ENCODE data around the gene CCDC15.

The CCDC15 gene

GRCh38 chr11:125069008-125069407, 115.0 kb downstream of the CCDC15 start:
- TF ChIP-seq, protein P1, sequence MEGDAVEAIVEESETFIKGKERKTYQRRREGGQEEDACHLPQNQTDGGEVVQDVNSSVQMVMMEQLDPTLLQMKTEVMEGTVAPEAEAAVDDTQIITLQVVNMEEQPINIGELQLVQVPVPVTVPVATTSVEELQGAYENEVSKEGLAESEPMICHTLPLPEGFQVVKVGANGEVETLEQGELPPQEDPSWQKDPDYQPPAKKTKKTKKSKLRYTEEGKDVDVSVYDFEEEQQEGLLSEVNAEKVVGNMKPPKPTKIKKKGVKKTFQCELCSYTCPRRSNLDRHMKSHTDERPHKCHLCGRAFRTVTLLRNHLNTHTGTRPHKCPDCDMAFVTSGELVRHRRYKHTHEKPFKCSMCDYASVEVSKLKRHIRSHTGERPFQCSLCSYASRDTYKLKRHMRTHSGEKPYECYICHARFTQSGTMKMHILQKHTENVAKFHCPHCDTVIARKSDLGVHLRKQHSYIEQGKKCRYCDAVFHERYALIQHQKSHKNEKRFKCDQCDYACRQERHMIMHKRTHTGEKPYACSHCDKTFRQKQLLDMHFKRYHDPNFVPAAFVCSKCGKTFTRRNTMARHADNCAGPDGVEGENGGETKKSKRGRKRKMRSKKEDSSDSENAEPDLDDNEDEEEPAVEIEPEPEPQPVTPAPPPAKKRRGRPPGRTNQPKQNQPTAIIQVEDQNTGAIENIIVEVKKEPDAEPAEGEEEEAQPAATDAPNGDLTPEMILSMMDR (IDR thresholded peaks at IDR 0.05; ENCODE audit: low read depth, low read length), result no peak
- no peak for DNase-seq (ENCODE audit: low read depth in 2 of 2)
- H3K4me3 ChIP-seq (replicated peaks in 1 of 2; ENCODE audit: low read depth in 2 of 2, low read length in 2 of 2), result no peak overlapping the region

DNA sequence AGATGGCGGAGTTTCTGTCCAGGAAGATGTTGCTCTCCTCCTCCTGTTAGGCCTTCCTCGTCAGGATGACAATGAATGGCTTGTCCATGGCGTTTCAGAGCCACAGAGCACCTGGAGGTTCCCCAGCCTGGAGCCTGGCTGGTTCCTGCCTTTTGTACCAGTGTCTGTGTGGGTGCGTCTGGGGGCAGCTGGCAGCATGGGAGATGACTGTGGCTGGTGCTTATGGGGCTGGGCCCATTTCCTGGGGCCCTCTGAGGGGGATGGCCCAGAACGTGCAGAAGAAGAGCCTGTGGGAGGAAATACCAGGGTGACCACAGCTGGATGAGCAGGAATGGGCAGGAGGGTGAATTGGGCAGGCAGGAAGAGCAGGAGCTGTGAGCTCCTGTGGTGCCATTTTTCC, 115.8 kb downstream of the CCDC15 start:
- DNase-seq (ENCODE audit: low read depth in 2 of 2), result peak in 1 of 2 donors; percentile 28
- no peak overlapping the region for H3K4me3 ChIP-seq (replicated peaks in 1 of 2; ENCODE audit: low read depth in 2 of 2, low read length in 2 of 2)
- TF ChIP-seq, protein P1 (IDR thresholded peaks at IDR 0.05; ENCODE audit: low read depth, low read length), result no peak

DNA sequence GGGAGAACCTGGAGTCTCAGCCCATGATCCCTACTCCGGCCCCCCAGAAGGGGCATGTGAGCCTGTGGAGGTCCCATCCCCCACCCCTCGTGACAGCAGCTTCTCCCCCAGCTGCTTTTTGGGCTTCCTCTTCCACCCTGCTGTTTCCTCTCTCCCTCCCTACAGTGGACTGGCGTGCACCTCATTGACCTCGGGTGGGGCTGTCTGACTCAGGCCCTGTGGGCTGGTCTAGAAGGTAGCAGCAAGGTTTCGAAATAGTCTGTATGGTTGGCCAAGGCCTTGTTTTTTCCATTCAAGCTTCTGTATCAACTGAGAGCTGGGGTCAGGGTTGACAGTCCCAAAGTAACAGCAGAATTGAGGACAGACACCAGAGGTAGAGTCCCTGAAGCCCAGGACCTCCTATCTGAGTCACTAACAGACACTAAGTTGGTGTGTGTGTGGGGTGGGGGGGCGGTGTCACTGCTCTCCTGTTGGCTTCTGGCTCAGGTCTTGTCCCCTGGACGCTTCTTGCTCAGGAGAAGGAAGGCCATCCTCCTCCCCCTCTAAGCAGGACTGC, 116.8 kb downstream of the CCDC15 start:
- DNase-seq (ENCODE audit: low read depth in 2 of 2), result peak; percentile 76 to 85
- TF ChIP-seq, protein P1 (IDR thresholded peaks at IDR 0.05; ENCODE audit: low read depth, low read length), result no peak
- H3K4me3 ChIP-seq (replicated peaks in 1 of 2; ENCODE audit: low read depth in 2 of 2, low read length in 2 of 2), result no peak overlapping the region

DNA sequence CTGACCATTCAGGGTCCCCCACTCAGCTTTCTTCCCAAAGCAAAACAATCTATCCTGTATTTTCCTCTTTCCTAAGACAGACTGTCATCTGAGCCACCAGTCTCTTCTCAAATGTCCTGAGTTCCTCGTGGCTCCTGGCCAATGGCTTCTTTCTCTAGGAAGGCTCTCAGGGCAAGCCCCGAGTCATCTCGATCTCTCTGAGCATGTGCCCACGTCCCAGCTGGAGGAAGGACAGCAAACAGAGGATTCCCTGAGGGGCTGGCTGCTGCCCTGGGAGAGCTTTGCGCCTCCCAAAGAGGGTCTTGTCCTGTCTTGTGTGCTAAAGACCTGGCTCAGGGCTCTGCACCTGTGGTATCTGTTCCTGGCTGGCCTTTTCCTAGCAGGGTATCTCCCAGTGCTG, 117.4 kb downstream of the CCDC15 start:
- TF ChIP-seq, protein P1 (IDR thresholded peaks at IDR 0.05; ENCODE audit: low read depth, low read length), result no peak
- no peak for DNase-seq (ENCODE audit: low read depth in 2 of 2)
- H3K4me3 ChIP-seq (replicated peaks in 1 of 2; ENCODE audit: low read depth in 2 of 2, low read length in 2 of 2), result no peak overlapping the region

DNA sequence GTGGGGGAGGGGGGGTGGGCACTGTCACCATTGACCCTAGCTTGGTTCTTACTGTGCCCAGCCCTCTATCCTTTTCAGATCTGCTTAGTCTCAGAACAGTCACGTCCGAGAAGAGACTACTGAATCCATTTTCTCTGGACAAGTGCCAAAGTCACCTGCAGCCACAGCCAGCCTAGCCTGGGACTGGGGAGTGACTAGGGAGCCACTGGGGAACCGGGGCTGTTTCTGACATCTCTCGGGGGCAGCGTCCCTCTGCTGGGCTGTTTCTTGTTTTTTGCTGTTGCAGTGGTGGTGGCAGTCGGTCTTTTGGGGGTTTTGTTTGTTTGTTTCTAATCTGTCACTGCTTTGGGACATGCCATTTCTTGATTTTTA, 117.8 kb downstream of the CCDC15 start:
- TF ChIP-seq, protein P1 (IDR thresholded peaks at IDR 0.05; ENCODE audit: low read depth, low read length), result no peak
- no peak for DNase-seq (ENCODE audit: low read depth in 2 of 2)
- H3K4me3 ChIP-seq (replicated peaks in 1 of 2; ENCODE audit: low read depth in 2 of 2, low read length in 2 of 2), result no peak overlapping the region

DNA sequence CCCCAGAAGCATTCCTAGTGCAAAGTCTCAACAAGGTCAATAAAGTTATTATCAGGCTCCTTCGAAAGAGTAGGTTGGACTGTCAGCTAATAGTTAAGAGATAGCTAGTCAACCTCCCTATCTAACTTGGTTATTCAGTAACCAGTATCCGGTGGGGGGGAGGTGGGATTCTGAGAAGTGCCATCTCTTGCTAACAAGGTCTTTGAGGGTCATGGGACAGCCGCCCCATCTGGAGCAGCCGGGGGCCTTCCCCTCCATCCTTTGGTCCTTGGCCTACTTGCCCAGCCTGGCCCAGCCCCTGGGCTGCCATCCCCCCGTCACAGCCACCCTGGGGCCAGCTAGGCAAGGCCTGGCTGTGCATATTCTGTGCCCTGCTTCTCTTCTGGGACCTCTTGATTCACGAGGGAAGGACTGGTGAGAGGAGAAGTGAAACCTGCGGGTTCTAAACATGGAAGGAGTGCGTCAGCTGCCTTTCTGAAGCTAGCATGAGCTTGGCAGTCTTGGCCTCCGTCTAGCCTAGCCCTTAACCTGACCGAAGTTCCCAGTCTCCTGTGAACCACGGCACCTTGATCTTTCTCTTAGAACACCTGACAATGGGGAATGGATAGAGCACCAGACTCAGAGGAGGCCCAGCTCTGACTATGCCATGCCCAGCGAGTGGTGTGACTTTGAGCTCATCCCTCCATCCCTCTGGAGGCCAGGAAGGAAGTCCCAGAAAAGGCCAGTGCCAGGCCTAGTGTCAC, 118.4 kb downstream of the CCDC15 start:
- no peak overlapping the region for H3K4me3 ChIP-seq (replicated peaks in 1 of 2; ENCODE audit: low read depth in 2 of 2, low read length in 2 of 2)
- DNase-seq (ENCODE audit: low read depth in 2 of 2), result no peak
- TF ChIP-seq, protein P1 (IDR thresholded peaks at IDR 0.05; ENCODE audit: low read depth, low read length), result no peak
